IMR-90 (cell line): ENCODE measurements around the gene PHF11. TPM values are rescaled to one million over a fixed set of nuclear protein-coding genes. Genes with fewer than 3 reads are reported as not detected.

Source experiments
- ATAC-seq: fragments of 200-7000 bp; cut with Tn5 transposase; 2 replicates; pipeline ENCODE4 v1.9.1; 2020; ENCODE audit warnings: low read depth, mild to moderate bottlenecking, moderate library complexity
- BruUV-seq: library from RNA; stranded (reverse); fragments of 400-500 nt; replicated peaks from 2 replicates; lab custom pipeline; 2021; lab: Mats Ljungman, UMichigan
- CTCF ChIA-PET: fragments of 300-600 bp; formaldehyde crosslinking; extraction: SDS; loops from one replicate; lab custom pipeline; 2021; ENCODE audit warnings: antibody characterized with exemption; lab: Yijun Ruan, JAX
- POLR2A ChIA-PET: fragments of 300-600 bp; sonication (Branson Sonifier 250); formaldehyde crosslinking; loops from one replicate; lab custom pipeline; 2022; ENCODE audit warnings: antibody characterized with exemption; ENCODE audit not compliant: unreplicated experiment; lab: Charles Lee
- DNase-seq: peaks from one replicate; pipeline ENCODE4 v3.0.0; 2013
- H2AFZ ChIP-seq: replicated peaks from 2 replicates; pipeline ENCODE3; 2013; ENCODE audit warnings: low read length, mild to moderate bottlenecking; ENCODE audit not compliant: poor library complexity
- H2AK5ac ChIP-seq: 2 replicates; pipeline ENCODE4 v1.6.1; 2013; ENCODE audit warnings: low read depth, low read length, inconsistent platforms
- H2AK9ac ChIP-seq: replicated peaks from 2 replicates; pipeline ENCODE3; 2013; ENCODE audit warnings: mild to moderate bottlenecking, low read depth, low read length, moderate library complexity; ENCODE audit not compliant: poor library complexity
- H2BK120ac ChIP-seq: 2 replicates; pipeline ENCODE4 v1.6.1; 2013; ENCODE audit warnings: low read depth, low read length, inconsistent platforms
- H2BK15ac ChIP-seq: 3 replicates; pipeline ENCODE4 v1.6.1; 2013; ENCODE audit warnings: low read depth, low read length, inconsistent platforms
- H2BK20ac ChIP-seq: 2 replicates; pipeline ENCODE4 v1.6.1; 2013; ENCODE audit warnings: low read depth, mild to moderate bottlenecking, inconsistent platforms, low read length, moderate library complexity
- H2BK5ac ChIP-seq: 2 replicates; pipeline ENCODE4 v1.6.1; 2013; ENCODE audit warnings: mild to moderate bottlenecking, low read depth, low read length, inconsistent platforms; ENCODE audit not compliant: poor library complexity, severe bottlenecking
- H3K14ac ChIP-seq: replicated peaks from 2 replicates; pipeline ENCODE4 v1.6.1; 2013; ENCODE audit warnings: low read depth, low read length, inconsistent platforms
- H3K18ac ChIP-seq: 2 replicates; pipeline ENCODE4 v1.6.1; 2013; ENCODE audit warnings: low read depth, low read length, control low read depth
- H3K23ac ChIP-seq: 2 replicates; pipeline ENCODE4 v1.6.1; 2013; ENCODE audit warnings: low read depth, low read length, inconsistent platforms
- H3K27ac ChIP-seq: 2 replicates; pipeline ENCODE4 v1.5.1; 2013; ENCODE audit warnings: mild to moderate bottlenecking, control low read depth, low read length; ENCODE audit not compliant: insufficient read depth
- H3K27me3 ChIP-seq: 2 replicates; pipeline ENCODE4 v1.6.1; 2013; ENCODE audit warnings: low read length; ENCODE audit not compliant: control insufficient read depth, insufficient read depth
- H3K36me3 ChIP-seq: 2 replicates; pipeline ENCODE4 v1.6.1; 2013; ENCODE audit warnings: low read length, mixed read lengths; ENCODE audit not compliant: control insufficient read depth, insufficient read depth
- H3K4ac ChIP-seq: 2 replicates; pipeline ENCODE4 v1.6.1; 2013; ENCODE audit warnings: low read depth, low read length, inconsistent platforms
- H3K4me1 ChIP-seq: 2 replicates; pipeline ENCODE4 v1.6.1; 2013; ENCODE audit warnings: low read length, mixed read lengths; ENCODE audit not compliant: control insufficient read depth, insufficient read depth
- H3K4me2 ChIP-seq: 2 replicates; pipeline ENCODE4 v1.6.1; 2013; ENCODE audit warnings: low read depth, mild to moderate bottlenecking, control low read depth, low read length, moderate library complexity
- H3K4me3 ChIP-seq: 2 replicates; pipeline ENCODE4 v1.5.1; 2013; ENCODE audit warnings: low read depth, mild to moderate bottlenecking, control low read depth, low read length, moderate library complexity; ENCODE audit not compliant: insufficient read depth
- H3K56ac ChIP-seq: 2 replicates; pipeline ENCODE4 v1.6.1; 2013; ENCODE audit warnings: low read length, inconsistent platforms; ENCODE audit not compliant: insufficient read depth; ENCODE audit errors: extremely low read depth
- H3K79me1 ChIP-seq, 2 experiments: 2 replicates each; pipeline ENCODE4 v1.6.1; 2013; ENCODE audit warnings: low read length in 2 of 2, inconsistent platforms in 1 of 2, low read depth in 1 of 2
- H3K9ac ChIP-seq: 2 replicates; pipeline ENCODE4 v1.6.1; 2013; ENCODE audit warnings: low read depth, low read length, control low read depth
- H3K9me1 ChIP-seq: 2 replicates; pipeline ENCODE4 v1.6.1; 2013; ENCODE audit warnings: low read length, inconsistent platforms; ENCODE audit not compliant: insufficient read depth
- H3K9me3 ChIP-seq: 2 replicates; pipeline ENCODE4 v1.6.1; 2013; ENCODE audit warnings: low read length; ENCODE audit not compliant: control insufficient read depth, insufficient read depth
- H4K20me1 ChIP-seq: 2 replicates; pipeline ENCODE4 v1.6.1; 2013; ENCODE audit warnings: low read length, inconsistent platforms; ENCODE audit not compliant: insufficient read depth
- H4K5ac ChIP-seq: 2 replicates; pipeline ENCODE4 v1.6.1; 2013; ENCODE audit warnings: mild to moderate bottlenecking, low read depth, low read length, control low read depth
- H4K8ac ChIP-seq, 2 experiments: 2 replicates each; pipeline ENCODE4 v1.6.1; 2013; ENCODE audit warnings: low read depth in 2 of 2, low read length in 2 of 2, control low read depth in 1 of 2, inconsistent platforms in 1 of 2
- H4K91ac ChIP-seq: 2 replicates; pipeline ENCODE4 v1.6.1; 2013; ENCODE audit warnings: low read depth, low read length, inconsistent platforms; ENCODE audit not compliant: insufficient read depth
- CHD1 ChIP-seq: IDR thresholded peaks from 2 replicates; pipeline ENCODE4 v1.6.1; 2012; ENCODE audit warnings: low read depth, low read length, improper control_type of control experiment
- FOS ChIP-seq: fragments of 150-350 bp; IDR thresholded peaks from 2 replicates; pipeline ENCODE4 v1.6.1; 2016; ENCODE audit warnings: low read depth, low read length
- MAFK ChIP-seq: IDR thresholded peaks from 2 replicates; pipeline ENCODE4 v1.6.1; 2012; ENCODE audit warnings: low read depth, low read length, improper control_type of control experiment
- POLR2A ChIP-seq: IDR thresholded peaks from 2 replicates; pipeline ENCODE4 v1.6.1; 2012; ENCODE audit warnings: mild to moderate bottlenecking, low read depth, low read length
- SMC3 ChIP-seq: fragments of 150-350 bp; IDR thresholded peaks from 2 replicates; pipeline ENCODE4 v1.6.1; 2016; ENCODE audit warnings: low read depth, mild to moderate bottlenecking, antibody characterized with exemption, low read length, moderate library complexity
- WGBS, 2 experiments: methylation state at CpG; one replicate each; pipeline versions ENCODE4 v1.1.5 to v1.1.7; 2013; ENCODE audit warnings: missing lambda C conversion rate in 2 of 2; ENCODE audit not compliant: insufficient read length in 1 of 2; ENCODE audit errors: extremely low coverage in 2 of 2; 5-methylcytosine and 5-hydroxymethylcytosine counted together
- dilution Hi-C: fragments of 300-500 bp; cut with HindIII; formaldehyde crosslinking; loops from one replicate; pipeline ENCODE4 v1.14.3; 2018; ENCODE audit warnings: low sequenced_read_pairs; ENCODE audit not compliant: unreplicated experiment
- in situ Hi-C: fragments of 300-500 bp; cut with MboI; formaldehyde crosslinking; loops from 3 replicates; pipeline ENCODE4 v1.14.3; 2019; ENCODE audit warnings: low sequenced_read_pairs, inconsistent platforms, mixed read lengths
- intact Hi-C: fragments of 100-400 bp; cut with micrococcal nuclease; formaldehyde crosslinking; loops from 2 replicates; pipeline ENCODE4 v1.10.0; 2022
- polyA plus RNA-seq, 3 experiments: library from polyadenylated mRNA; depleted of rRNA; stranded (reverse); fragments of >200 nt; gene quantifications; 2 replicates each; pipeline ENCODE4 v1.2.3, GENCODE V29; 2012; ENCODE audit warnings: low replicate concordance in 1 of 3
- total RNA-seq: library from RNA; depleted of rRNA; stranded (reverse); fragments of >200 nt; gene quantifications from 2 replicates; pipeline ENCODE4 v1.2.3, GENCODE V29; 2012

Gene PHF11
- total and polyA plus RNA-seq, 2 of the 4 experiments (the other 2 are of a cell fraction): 3.9 to 15.4 TPM

GRCh38 chr13:49569993-49570689 lies 74.4 kb downstream of the PHF11 start:
- no peak overlapping the region for H3K18ac ChIP-seq
- no TSS peak for BruUV-seq
- H3K9me1 ChIP-seq: peaks cover 10% of the 10 kb centered on the region
- in situ Hi-C loops (no loop called here), intact Hi-C loops (no loop called here), dilution Hi-C loops (no loop called here)
- CTCF ChIA-PET: interaction anchor here (0.8 to 1.1 kb wide), 2 partner anchors 9 to 10 kb away, joined by 3 read pairs; no protein-coding TSS in a partner anchor
- H3K4me3 ChIP-seq: no peak overlapping the region
- H4K91ac ChIP-seq: no peak overlapping the region
- no peak overlapping the region for H3K27ac ChIP-seq
- no peak overlapping the region for H2BK5ac ChIP-seq
- H3K23ac ChIP-seq: no peak overlapping the region
- H3K56ac ChIP-seq: no peak overlapping the region
- H3K36me3 ChIP-seq: peaks cover 4% of the 10 kb centered on the region
- H4K5ac ChIP-seq: no peak overlapping the region
- H3K9me3 ChIP-seq: no peaks in the 10 kb centered on the region
- 0 out of 2 replicates have a peak, but pooled peaks cover 3% of the 10 kb centered on the region for H4K20me1 ChIP-seq
- no peak overlapping the region for H4K8ac ChIP-seq
- no peak overlapping the region for H3K4ac ChIP-seq
- no peak overlapping the region for H3K14ac ChIP-seq
- TF ChIP-seq FOS: no peak
- no peak for TF ChIP-seq CHD1
- no peak for TF ChIP-seq SMC3
- no peak for TF ChIP-seq POLR2A
- TF ChIP-seq MAFK: no peak
- no peak overlapping the region for H2BK120ac ChIP-seq
- peaks cover 4 to 29% of the 10 kb centered on the region in 2 experiments for H3K79me1 ChIP-seq
- POLR2A ChIA-PET: no interaction called here
- DNase-seq (no peak), ATAC-seq (no peak)
- no peak overlapping the region for H2BK20ac ChIP-seq
- WGBS, 2 experiments: no CpG with 5 or more reads among the region's 1 CpG
- H3K4me1 ChIP-seq: peaks cover 3% of the 10 kb centered on the region; the same call in 1 of the 2 replicates
- no peaks in the 10 kb centered on the region for H3K27me3 ChIP-seq
- no peak overlapping the region for H2BK15ac ChIP-seq
- H3K9ac ChIP-seq: no peak overlapping the region
- H2AK9ac ChIP-seq: no peak overlapping the region
- H2AK5ac ChIP-seq: no peak overlapping the region
- no peak overlapping the region for H2AFZ ChIP-seq
- no peak overlapping the region for H3K4me2 ChIP-seq
